Panc1 (cell line): ENCODE results near the gene OR2T8. TPM values are rescaled to one million over a fixed set of nuclear protein-coding genes. Genes with fewer than 3 reads are reported as not detected.

Experiments
- ATAC-seq: fragments of 200-7000 bp; cut with Tn5 transposase; 2 replicates; pipeline ENCODE4 v1.9.1; 2020; ENCODE audit warnings: mild to moderate bottlenecking, moderate library complexity
- BruUV-seq: library from RNA; stranded (reverse); fragments of 400-500 nt; replicated peaks from 2 replicates; lab custom pipeline; 2021; lab: Mats Ljungman, UMichigan
- CTCF ChIA-PET: fragments of 300-600 bp; sonication (Branson Sonifier 250); formaldehyde crosslinking; loops from one replicate; lab custom pipeline; 2022; ENCODE audit warnings: antibody characterized with exemption; lab: Charles Lee
- POLR2A ChIA-PET: fragments of 300-600 bp; sonication (Branson Sonifier 250); formaldehyde crosslinking; loops from one replicate; lab custom pipeline; 2022; ENCODE audit warnings: antibody characterized with exemption; lab: Charles Lee
- DNase-seq: peaks from one replicate; pipeline ENCODE4 v3.0.0-alpha.2; 2010; ENCODE audit warnings: low read depth, low spot score
- H3K27ac ChIP-seq: 2 replicates; pipeline ENCODE4 v1.5.1; 2011; ENCODE audit warnings: mild to moderate bottlenecking, low read length, inconsistent platforms
- H3K27me3 ChIP-seq: fragments of 200-500 bp; sonication (Bioruptor generic); 2 replicates; pipeline ENCODE4 v1.6.0; 2014; ENCODE audit warnings: low read length, inconsistent platforms; ENCODE audit not compliant: control insufficient read depth, insufficient read depth
- H3K36me3 ChIP-seq: fragments of 200-500 bp; sonication (Bioruptor generic); 2 replicates; pipeline ENCODE4 v1.5.1; 2014; ENCODE audit warnings: inconsistent platforms, mild to moderate bottlenecking, low read length, moderate library complexity; ENCODE audit not compliant: control insufficient read depth, insufficient read depth
- H3K4me1 ChIP-seq: 2 replicates; pipeline ENCODE4 v1.5.1; 2011; ENCODE audit warnings: inconsistent platforms, mild to moderate bottlenecking, low read length, moderate library complexity; ENCODE audit not compliant: control insufficient read depth, insufficient read depth
- H3K4me3 ChIP-seq, 2 experiments: 2 replicates each; pipeline ENCODE4 v1.5.1; 2011 to 2012; ENCODE audit warnings: low read depth in 2 of 2, low read length in 2 of 2, mild to moderate bottlenecking in 2 of 2, inconsistent platforms in 1 of 2, moderate library complexity in 1 of 2
- H3K9me3 ChIP-seq: fragments of 200-500 bp; sonication (Bioruptor generic); 2 replicates; pipeline ENCODE4 v1.5.1; 2014; ENCODE audit warnings: low read depth, mild to moderate bottlenecking, inconsistent platforms, low read length, moderate library complexity; ENCODE audit not compliant: control insufficient read depth, insufficient read depth
- POLR2AphosphoS5 ChIP-seq: IDR thresholded peaks from 2 replicates; pipeline ENCODE4 v1.6.1; 2012; ENCODE audit warnings: mild to moderate bottlenecking, low read depth, low read length, moderate library complexity
- SIN3A ChIP-seq: IDR thresholded peaks from 2 replicates; pipeline ENCODE4 v1.6.1; 2012; ENCODE audit warnings: low read depth, mild to moderate bottlenecking, low read length, moderate library complexity, borderline replicate concordance; ENCODE audit not compliant: insufficient read depth
- TCF7L2 ChIP-seq: IDR thresholded peaks from 2 replicates; pipeline ENCODE4 v1.6.1; 2011; ENCODE audit warnings: mild to moderate bottlenecking, low read depth, low read length, inconsistent platforms
- in situ Hi-C: cut with HindIII; loops from 2 replicates; pipeline ENCODE4 v1.10.0; 2016; ENCODE audit warnings: low sequenced_read_pairs, low pct_unique_long_range_greater_than_20kb
- intact Hi-C: fragments of 100-400 bp; cut with micrococcal nuclease; formaldehyde crosslinking; loops from one replicate; pipeline ENCODE4 v1.10.0; 2022; ENCODE audit not compliant: unreplicated experiment
- total RNA-seq: library from RNA; stranded (reverse); gene quantifications from one replicate; pipeline ENCODE4 v1.2.1, GENCODE V29; 2021; ENCODE audit not compliant: unreplicated experiment
- TF ChIP-seq, protein P1 (sequence below): fragments of 450-650 bp; IDR thresholded peaks from 2 replicates; pipeline ENCODE4 v1.5.1; 2017; ENCODE audit warnings: mild to moderate bottlenecking
- TF ChIP-seq, protein P2 (sequence below), 2 experiments: IDR thresholded peaks; 2 replicates each; pipeline ENCODE4 v1.6.1; 2011 to 2012; ENCODE audit warnings: low read depth in 2 of 2, control low read depth in 1 of 2, low read length in 1 of 2, mild to moderate bottlenecking in 1 of 2, moderate library complexity in 1 of 2; ENCODE audit not compliant: insufficient read depth in 1 of 2

OR2T8 gene
- total RNA-seq, 1 experiment from 2014 or later, result not detected

DNA sequence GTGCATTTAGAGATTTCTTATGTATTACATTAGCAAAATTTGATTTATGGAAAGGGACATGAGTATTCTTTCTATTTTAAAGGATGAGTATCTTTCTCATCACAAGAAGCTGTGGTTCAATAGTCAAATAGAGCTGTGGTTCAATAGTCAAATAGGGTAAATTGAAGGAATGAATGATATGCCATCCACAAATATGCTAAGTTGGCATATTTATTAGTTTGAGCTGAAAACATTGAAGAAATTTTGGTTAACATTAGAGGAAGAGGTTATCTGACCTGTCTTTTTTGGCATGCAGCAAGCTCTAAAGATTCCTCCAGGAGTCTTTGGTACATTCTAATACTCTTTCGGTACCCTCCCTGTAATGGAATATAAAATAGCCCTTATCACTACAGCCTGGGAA lies 33.4 kb downstream of the OR2T8 start:
- intact Hi-C loops, result no loop called here
- no TSS peak for BruUV-seq
- no peak overlapping the region for H3K4me3 ChIP-seq
- no peaks in the 10 kb centered on the region for H3K36me3 ChIP-seq
- H3K9me3 ChIP-seq, result no peaks in the 10 kb centered on the region
- ChIA-PET POLR2A (no interaction called here), CTCF (no interaction called here)
- in situ Hi-C loops, result no loop called here
- ATAC-seq (no peak), DNase-seq (no peak)
- TF ChIP-seq TCF7L2 (no peak), POLR2AphosphoS5 (no peak), SIN3A (no peak)
- TF ChIP-seq, protein P1, sequence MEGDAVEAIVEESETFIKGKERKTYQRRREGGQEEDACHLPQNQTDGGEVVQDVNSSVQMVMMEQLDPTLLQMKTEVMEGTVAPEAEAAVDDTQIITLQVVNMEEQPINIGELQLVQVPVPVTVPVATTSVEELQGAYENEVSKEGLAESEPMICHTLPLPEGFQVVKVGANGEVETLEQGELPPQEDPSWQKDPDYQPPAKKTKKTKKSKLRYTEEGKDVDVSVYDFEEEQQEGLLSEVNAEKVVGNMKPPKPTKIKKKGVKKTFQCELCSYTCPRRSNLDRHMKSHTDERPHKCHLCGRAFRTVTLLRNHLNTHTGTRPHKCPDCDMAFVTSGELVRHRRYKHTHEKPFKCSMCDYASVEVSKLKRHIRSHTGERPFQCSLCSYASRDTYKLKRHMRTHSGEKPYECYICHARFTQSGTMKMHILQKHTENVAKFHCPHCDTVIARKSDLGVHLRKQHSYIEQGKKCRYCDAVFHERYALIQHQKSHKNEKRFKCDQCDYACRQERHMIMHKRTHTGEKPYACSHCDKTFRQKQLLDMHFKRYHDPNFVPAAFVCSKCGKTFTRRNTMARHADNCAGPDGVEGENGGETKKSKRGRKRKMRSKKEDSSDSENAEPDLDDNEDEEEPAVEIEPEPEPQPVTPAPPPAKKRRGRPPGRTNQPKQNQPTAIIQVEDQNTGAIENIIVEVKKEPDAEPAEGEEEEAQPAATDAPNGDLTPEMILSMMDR, result no peak
- TF ChIP-seq, protein P2, sequence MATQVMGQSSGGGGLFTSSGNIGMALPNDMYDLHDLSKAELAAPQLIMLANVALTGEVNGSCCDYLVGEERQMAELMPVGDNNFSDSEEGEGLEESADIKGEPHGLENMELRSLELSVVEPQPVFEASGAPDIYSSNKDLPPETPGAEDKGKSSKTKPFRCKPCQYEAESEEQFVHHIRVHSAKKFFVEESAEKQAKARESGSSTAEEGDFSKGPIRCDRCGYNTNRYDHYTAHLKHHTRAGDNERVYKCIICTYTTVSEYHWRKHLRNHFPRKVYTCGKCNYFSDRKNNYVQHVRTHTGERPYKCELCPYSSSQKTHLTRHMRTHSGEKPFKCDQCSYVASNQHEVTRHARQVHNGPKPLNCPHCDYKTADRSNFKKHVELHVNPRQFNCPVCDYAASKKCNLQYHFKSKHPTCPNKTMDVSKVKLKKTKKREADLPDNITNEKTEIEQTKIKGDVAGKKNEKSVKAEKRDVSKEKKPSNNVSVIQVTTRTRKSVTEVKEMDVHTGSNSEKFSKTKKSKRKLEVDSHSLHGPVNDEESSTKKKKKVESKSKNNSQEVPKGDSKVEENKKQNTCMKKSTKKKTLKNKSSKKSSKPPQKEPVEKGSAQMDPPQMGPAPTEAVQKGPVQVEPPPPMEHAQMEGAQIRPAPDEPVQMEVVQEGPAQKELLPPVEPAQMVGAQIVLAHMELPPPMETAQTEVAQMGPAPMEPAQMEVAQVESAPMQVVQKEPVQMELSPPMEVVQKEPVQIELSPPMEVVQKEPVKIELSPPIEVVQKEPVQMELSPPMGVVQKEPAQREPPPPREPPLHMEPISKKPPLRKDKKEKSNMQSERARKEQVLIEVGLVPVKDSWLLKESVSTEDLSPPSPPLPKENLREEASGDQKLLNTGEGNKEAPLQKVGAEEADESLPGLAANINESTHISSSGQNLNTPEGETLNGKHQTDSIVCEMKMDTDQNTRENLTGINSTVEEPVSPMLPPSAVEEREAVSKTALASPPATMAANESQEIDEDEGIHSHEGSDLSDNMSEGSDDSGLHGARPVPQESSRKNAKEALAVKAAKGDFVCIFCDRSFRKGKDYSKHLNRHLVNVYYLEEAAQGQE (IDR thresholded peaks at IDR 0.05; ENCODE audit: insufficient read depth in 1 of 2, low read depth in 2 of 2, low read length in 1 of 2), result no peak
- H3K4me1 ChIP-seq, result no peaks in the 10 kb centered on the region
- no peak overlapping the region for H3K27ac ChIP-seq
- no peaks in the 10 kb centered on the region for H3K27me3 ChIP-seq

DNA sequence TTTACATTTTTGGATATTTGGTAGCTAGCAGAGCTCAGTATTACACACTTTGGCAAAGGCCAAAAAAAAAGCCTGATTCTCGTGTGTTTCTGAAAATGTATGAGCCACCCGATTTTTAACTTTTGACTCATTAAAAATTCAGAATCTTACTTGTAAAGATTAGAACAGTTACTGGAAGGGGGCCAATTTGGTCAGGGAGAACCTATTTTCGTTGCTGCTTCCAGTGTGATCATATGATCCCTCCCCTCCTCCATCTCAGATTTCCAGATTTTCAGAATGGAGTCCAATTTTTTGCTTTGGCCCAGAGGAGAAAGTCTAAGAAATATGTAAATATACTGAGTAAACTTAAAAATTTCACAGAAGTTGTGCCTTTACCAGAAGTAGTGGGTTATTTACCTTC lies 41.7 kb downstream of the OR2T8 start:
- Histone ChIP-seq H3K36me3 (no peaks in the 10 kb centered on the region), H3K4me3 (no peak overlapping the region), H3K4me1 (no peaks in the 10 kb centered on the region), H3K27me3 (no peaks in the 10 kb centered on the region), H3K9me3 (no peaks in the 10 kb centered on the region), H3K27ac (no peak overlapping the region)
- in situ Hi-C loops, result no loop called here
- intact Hi-C loops, result no loop called here
- DNase-seq (no peak), ATAC-seq (no peak)
- no TSS peak for BruUV-seq
- CTCF ChIA-PET, result no interaction called here
- POLR2A ChIA-PET, result no interaction called here
- TF ChIP-seq TCF7L2, result no peak
- TF ChIP-seq SIN3A, result no peak
- TF ChIP-seq, protein P1, result no peak
- no peak for TF ChIP-seq POLR2AphosphoS5
- TF ChIP-seq, protein P2 (IDR thresholded peaks at IDR 0.05; ENCODE audit: insufficient read depth in 1 of 2, low read depth in 2 of 2, low read length in 1 of 2), result no peak
